ENCODE results near the gene ABCB4. TPM values are rescaled to one million over a fixed set of nuclear protein-coding genes. Genes with fewer than 3 reads are reported as not detected.

Gene ABCB4
- total RNA-seq, 1 experiment from 2014 or later, result not detected

DNA sequence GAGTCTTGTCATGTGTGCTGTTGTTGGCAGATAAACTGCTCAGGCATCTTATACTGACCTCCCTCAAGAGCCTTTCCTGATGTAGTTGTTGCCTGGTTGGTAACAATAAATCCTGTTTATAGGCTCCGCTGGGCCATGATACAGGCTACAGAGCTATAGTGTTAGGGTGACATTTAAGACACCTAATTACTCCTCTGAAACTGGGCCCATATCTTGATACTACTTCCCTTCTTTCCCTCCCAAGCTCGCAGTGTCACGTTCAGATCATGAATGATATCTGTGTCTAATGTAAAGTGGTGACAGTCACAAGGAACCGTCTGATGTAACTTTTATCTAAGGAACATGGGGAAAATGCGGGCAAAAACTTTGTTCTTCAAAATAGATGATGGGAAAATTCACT is 94.6 kb downstream of the ABCB4 start:
- Histone ChIP-seq H3K27ac (ENCODE audit: low read depth, low read length) (no peak overlapping the region), H2AFZ (ENCODE audit: low read depth, low read length, poor library complexity, severe bottlenecking) (no peak overlapping the region), H4K20me1 (ENCODE audit: insufficient read depth) (no peaks in the 10 kb centered on the region), H3K9ac (ENCODE audit: low read length) (no peak overlapping the region), H3K9me3 (ENCODE audit: control insufficient read depth in 1 of 2, insufficient read depth in 1 of 2, low read depth in 1 of 2, low read length in 2 of 2) (no peaks in the 10 kb centered on the region), H3K9me2 (ENCODE audit: insufficient read depth) (no peaks in the 10 kb centered on the region), H3K36me3 (ENCODE audit: control insufficient read depth in 1 of 2, insufficient read depth in 2 of 2, low read length in 2 of 2) (no peaks in the 10 kb centered on the region), H3K4me1 (ENCODE audit: control insufficient read depth in 1 of 2, insufficient read depth in 2 of 2, low read length in 2 of 2) (no peaks in the 10 kb centered on the region), H3K79me2 (ENCODE audit: insufficient read depth, low read length) (no peaks in the 10 kb centered on the region), H3K4me3 (replicated peaks in 1 of 2; ENCODE audit: low read depth in 1 of 2, low read length in 2 of 2) (no peak overlapping the region), H3K27me3 (ENCODE audit: insufficient read depth, low read length) (no peaks in the 10 kb centered on the region), H3K4me2 (ENCODE audit: low read length) (no peak overlapping the region)
- ChIA-PET CTCF (no interaction called here), RAD21 (ENCODE audit: low non-redundant PET in 1 of 2, low total read pairs in 2 of 2, uncharacterized antibody in 2 of 2, unreplicated experiment in 2 of 2) (no interaction called here), POLR2A (no interaction called here)
- ATAC-seq, result no peak
- TF ChIP-seq YY1 (IDR thresholded peaks at IDR 0.05; ENCODE audit: extremely low read depth, insufficient replicate concordance, low read depth, low read length) (no peak), POLR2AphosphoS5 (IDR thresholded peaks at IDR 0.05; ENCODE audit: low read depth, low read length) (no peak), EZH2phosphoT487 (IDR thresholded peaks at IDR 0.05; ENCODE audit: borderline replicate concordance) (no peak), ELF1 (IDR thresholded peaks at IDR 0.05; ENCODE audit: borderline replicate concordance, low read depth) (no peak), POLR2A (IDR thresholded peaks at IDR 0.05; ENCODE audit: borderline replicate concordance, extremely low read depth, insufficient read depth, insufficient read length) (no peak)
- TF ChIP-seq, protein P1, sequence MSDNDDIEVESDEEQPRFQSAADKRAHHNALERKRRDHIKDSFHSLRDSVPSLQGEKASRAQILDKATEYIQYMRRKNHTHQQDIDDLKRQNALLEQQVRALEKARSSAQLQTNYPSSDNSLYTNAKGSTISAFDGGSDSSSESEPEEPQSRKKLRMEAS (IDR thresholded peaks at IDR 0.05), result no peak
- no TSS peak for BruUV-seq (replicated peaks)
- no peak for DNase-seq (ENCODE audit: low read depth, low spot score)
- intact Hi-C loops (cut with micrococcal nuclease), result no loop called here

DNA sequence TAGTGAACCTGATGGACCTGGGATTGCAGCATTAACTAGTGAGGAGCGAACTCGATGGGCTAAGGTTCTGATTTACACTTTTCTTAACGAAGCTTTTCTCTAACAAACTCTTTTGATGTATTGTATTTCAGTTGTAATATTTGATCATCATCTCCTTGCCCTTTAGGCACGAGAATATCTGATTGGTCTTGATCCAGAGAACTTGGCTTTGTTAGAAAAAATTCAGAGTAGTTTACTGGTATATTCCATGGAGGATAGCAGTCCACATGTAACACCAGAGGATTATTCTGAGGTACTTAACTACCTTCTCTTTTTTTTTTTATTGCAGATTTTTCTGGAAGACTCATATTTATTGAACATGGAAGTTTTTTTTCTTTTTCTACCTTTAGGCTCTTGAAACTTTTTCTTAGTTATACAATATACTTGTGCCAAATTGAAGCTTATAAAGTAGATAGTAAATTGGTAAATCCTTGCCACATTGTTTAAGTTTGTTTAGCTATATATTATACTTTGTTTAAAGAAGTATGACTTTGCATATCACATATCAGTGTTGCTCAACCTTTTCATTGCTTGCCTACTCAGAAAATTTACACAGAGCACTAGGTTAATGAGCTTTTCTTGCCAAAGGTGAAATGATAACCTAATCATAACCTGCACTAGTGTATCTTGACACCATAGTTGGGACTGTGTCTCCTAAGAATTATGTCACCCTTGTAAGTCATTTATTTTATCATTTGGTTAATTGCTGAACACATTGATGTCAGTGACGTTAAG is 99.6 kb downstream of the ABCB4 start:
- Histone ChIP-seq H3K4me3 (replicated peaks in 1 of 2; ENCODE audit: low read depth in 1 of 2, low read length in 2 of 2) (no peak overlapping the region), H2AFZ (ENCODE audit: low read depth, low read length, poor library complexity, severe bottlenecking) (no peak overlapping the region), H3K9me3 (ENCODE audit: control insufficient read depth in 1 of 2, insufficient read depth in 1 of 2, low read depth in 1 of 2, low read length in 2 of 2) (no peaks in the 10 kb centered on the region), H3K9ac (ENCODE audit: low read length) (no peak overlapping the region), H3K9me2 (ENCODE audit: insufficient read depth) (no peaks in the 10 kb centered on the region), H3K4me2 (ENCODE audit: low read length) (no peak overlapping the region), H3K4me1 (ENCODE audit: control insufficient read depth in 1 of 2, insufficient read depth in 2 of 2, low read length in 2 of 2) (no peaks in the 10 kb centered on the region), H3K79me2 (ENCODE audit: insufficient read depth, low read length) (no peaks in the 10 kb centered on the region), H3K36me3 (ENCODE audit: control insufficient read depth in 1 of 2, insufficient read depth in 2 of 2, low read length in 2 of 2) (no peaks in the 10 kb centered on the region), H3K27ac (ENCODE audit: low read depth, low read length) (no peak overlapping the region), H3K27me3 (ENCODE audit: insufficient read depth, low read length) (no peaks in the 10 kb centered on the region), H4K20me1 (ENCODE audit: insufficient read depth) (no peaks in the 10 kb centered on the region)
- BruUV-seq (replicated peaks), result no TSS peak
- DNase-seq (ENCODE audit: low read depth, low spot score), result no peak
- CTCF ChIA-PET, result no interaction called here
- POLR2A ChIA-PET, result no interaction called here
- ATAC-seq, result no peak
- intact Hi-C loops (cut with micrococcal nuclease), result no loop called here
- RAD21 ChIA-PET (ENCODE audit: low non-redundant PET in 1 of 2, low total read pairs in 2 of 2, uncharacterized antibody in 2 of 2, unreplicated experiment in 2 of 2), result no interaction called here
- TF ChIP-seq SIN3A (IDR thresholded peaks at IDR 0.05; ENCODE audit: low read depth) (no peak), POLR2AphosphoS5 (IDR thresholded peaks at IDR 0.05; ENCODE audit: low read depth, low read length) (no peak), CTCF (IDR thresholded peaks at IDR 0.05 in 2 of 3, conservative IDR thresholded peaks at IDR 0.05 in 1 of 3; ENCODE audit: borderline replicate concordance in 1 of 3, insufficient read depth in 1 of 3, low read depth in 2 of 3, low read length in 2 of 3) (no peak), EGR1 (IDR thresholded peaks at IDR 0.05; ENCODE audit: low read depth) (no peak), POLR2A (IDR thresholded peaks at IDR 0.05; ENCODE audit: borderline replicate concordance, extremely low read depth, insufficient read depth, insufficient read length) (no peak), CEBPB (IDR thresholded peaks at IDR 0.05; ENCODE audit: low read depth) (no peak), CBX3 (IDR thresholded peaks at IDR 0.05; ENCODE audit: low read depth) (no peak), JUND (IDR thresholded peaks at IDR 0.05) (no peak), ATF3 (IDR thresholded peaks at IDR 0.05) (no peak), SRF (IDR thresholded peaks at IDR 0.05; ENCODE audit: low read depth) (no peak), EZH2phosphoT487 (IDR thresholded peaks at IDR 0.05; ENCODE audit: borderline replicate concordance) (no peak)
- TF ChIP-seq, protein P2, sequence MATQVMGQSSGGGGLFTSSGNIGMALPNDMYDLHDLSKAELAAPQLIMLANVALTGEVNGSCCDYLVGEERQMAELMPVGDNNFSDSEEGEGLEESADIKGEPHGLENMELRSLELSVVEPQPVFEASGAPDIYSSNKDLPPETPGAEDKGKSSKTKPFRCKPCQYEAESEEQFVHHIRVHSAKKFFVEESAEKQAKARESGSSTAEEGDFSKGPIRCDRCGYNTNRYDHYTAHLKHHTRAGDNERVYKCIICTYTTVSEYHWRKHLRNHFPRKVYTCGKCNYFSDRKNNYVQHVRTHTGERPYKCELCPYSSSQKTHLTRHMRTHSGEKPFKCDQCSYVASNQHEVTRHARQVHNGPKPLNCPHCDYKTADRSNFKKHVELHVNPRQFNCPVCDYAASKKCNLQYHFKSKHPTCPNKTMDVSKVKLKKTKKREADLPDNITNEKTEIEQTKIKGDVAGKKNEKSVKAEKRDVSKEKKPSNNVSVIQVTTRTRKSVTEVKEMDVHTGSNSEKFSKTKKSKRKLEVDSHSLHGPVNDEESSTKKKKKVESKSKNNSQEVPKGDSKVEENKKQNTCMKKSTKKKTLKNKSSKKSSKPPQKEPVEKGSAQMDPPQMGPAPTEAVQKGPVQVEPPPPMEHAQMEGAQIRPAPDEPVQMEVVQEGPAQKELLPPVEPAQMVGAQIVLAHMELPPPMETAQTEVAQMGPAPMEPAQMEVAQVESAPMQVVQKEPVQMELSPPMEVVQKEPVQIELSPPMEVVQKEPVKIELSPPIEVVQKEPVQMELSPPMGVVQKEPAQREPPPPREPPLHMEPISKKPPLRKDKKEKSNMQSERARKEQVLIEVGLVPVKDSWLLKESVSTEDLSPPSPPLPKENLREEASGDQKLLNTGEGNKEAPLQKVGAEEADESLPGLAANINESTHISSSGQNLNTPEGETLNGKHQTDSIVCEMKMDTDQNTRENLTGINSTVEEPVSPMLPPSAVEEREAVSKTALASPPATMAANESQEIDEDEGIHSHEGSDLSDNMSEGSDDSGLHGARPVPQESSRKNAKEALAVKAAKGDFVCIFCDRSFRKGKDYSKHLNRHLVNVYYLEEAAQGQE (IDR thresholded peaks at IDR 0.05; ENCODE audit: low read depth), result no peak

All from HCT116 (cell line).